Fibroblast of lung (primary cell): ENCODE data around the gene REC8. TPM values are rescaled to one million over a fixed set of nuclear protein-coding genes. Genes with fewer than 3 reads are reported as not detected.

Source experiments
- DNase-seq, 2 donors: peaks; one replicate each; pipeline versions ENCODE4 v3.0.0 to v3.0.0-alpha.2; 2010; ENCODE audit warnings: low read depth in 2 of 2
- H2AFZ ChIP-seq: 2 replicates; pipeline ENCODE4 v1.5.1; 2012; ENCODE audit warnings: low read length, control low read depth, inconsistent platforms
- H3K27ac ChIP-seq: 2 replicates; pipeline ENCODE4 v1.5.1; 2011; ENCODE audit warnings: low read length, control low read depth; ENCODE audit not compliant: insufficient read depth
- H3K27me3 ChIP-seq: 2 replicates; pipeline ENCODE4 v1.5.1; 2011; ENCODE audit warnings: mild to moderate bottlenecking, low read length; ENCODE audit not compliant: control insufficient read depth, insufficient read depth
- H3K36me3 ChIP-seq: 2 replicates; pipeline ENCODE4 v1.5.1; 2011; ENCODE audit warnings: low read length; ENCODE audit not compliant: control insufficient read depth, insufficient read depth
- H3K4me1 ChIP-seq: 2 replicates; pipeline ENCODE4 v1.5.1; 2011; ENCODE audit warnings: low read length; ENCODE audit not compliant: control insufficient read depth, insufficient read depth; ENCODE audit errors: extremely low read depth
- H3K4me2 ChIP-seq: 2 replicates; pipeline ENCODE4 v1.5.1; 2011; ENCODE audit warnings: low read length, control low read depth; ENCODE audit not compliant: insufficient read depth; ENCODE audit errors: extremely low read depth
- H3K4me3 ChIP-seq, 4 experiments: fragments of 200-600 bp in 1 of 4; sonication (generic) in 1 of 4; replicated peaks in 1 of 4; 2 replicates each; pipeline ENCODE4 v1.5.1; 2011 to 2016; ENCODE audit warnings: low read length in 4 of 4, low read depth in 3 of 4, mild to moderate bottlenecking in 3 of 4, control low read depth in 2 of 4, inconsistent platforms in 1 of 4, mixed read lengths in 1 of 4; ENCODE audit not compliant: insufficient read depth in 1 of 4; ENCODE audit errors: control extremely low read depth in 1 of 4
- H3K79me2 ChIP-seq: 2 replicates; pipeline ENCODE4 v1.5.1; 2012; ENCODE audit warnings: mild to moderate bottlenecking, low read length, inconsistent platforms; ENCODE audit not compliant: control insufficient read depth, insufficient read depth
- H3K9ac ChIP-seq: 2 replicates; pipeline ENCODE4 v1.5.1; 2011; ENCODE audit warnings: mild to moderate bottlenecking, low read length, control low read depth; ENCODE audit not compliant: insufficient read depth
- H3K9me3 ChIP-seq: 2 replicates; pipeline ENCODE4 v1.5.1; 2012; ENCODE audit warnings: low read depth, low read length; ENCODE audit not compliant: control insufficient read depth, insufficient read depth
- H4K20me1 ChIP-seq: 2 replicates; pipeline ENCODE4 v1.5.1; 2011; ENCODE audit warnings: low read length; ENCODE audit not compliant: control insufficient read depth, insufficient read depth; ENCODE audit errors: extremely low read depth
- CTCF ChIP-seq, 2 donors: IDR thresholded peaks in 1 of 2; conservative IDR thresholded peaks in 1 of 2; 1 replicate in 1 of 2; 2 replicates in 1 of 2; pipeline ENCODE4 v1.5.1; 2011 to 2012; ENCODE audit warnings: low read length in 2 of 2, control low read depth in 1 of 2, inconsistent platforms in 1 of 2, low read depth in 1 of 2, mild to moderate bottlenecking in 1 of 2
- EZH2 ChIP-seq: IDR thresholded peaks from 2 replicates; pipeline ENCODE4 v1.5.1; 2012; ENCODE audit warnings: low read length, control low read depth, mild to moderate bottlenecking; ENCODE audit errors: missing control alignments
- polyA plus RNA-seq, 2 donors: library from polyadenylated mRNA; depleted of rRNA in 1 of 2; stranded (reverse) in 1 of 2; unstranded in 1 of 2; fragments of >200 nt; gene quantifications; 2 replicates each; pipeline ENCODE4 v1.2.1, GENCODE V29; 2011 to 2012; ENCODE audit warnings: missing spikeins in 1 of 2
- total RNA-seq: library from RNA; depleted of rRNA; stranded (reverse); fragments of >200 nt; gene quantifications from 2 replicates; pipeline ENCODE4 v1.2.1, GENCODE V29; 2014

REC8 gene
- total and polyA plus RNA-seq, 2 donors (not counting 1 experiment from before 2014, with no cell fraction given): 1.8 to 2.2 TPM

- H4K20me1 ChIP-seq: no peaks in the 10 kb centered on the region
- peaks cover 8% of the 10 kb centered on the region for H3K4me1 ChIP-seq
- peak within 1 kb of the TSS; percentile 87 for H3K4me2 ChIP-seq
- peak within 1 kb of the TSS; percentile 76 for H3K9ac ChIP-seq
- peaks cover 23% of the 10 kb centered on the region for H3K36me3 ChIP-seq
- TF ChIP-seq EZH2: no peak
- no peak for TF ChIP-seq CTCF (conservative IDR thresholded peaks at IDR 0.05 in 1 of 2, IDR thresholded peaks at IDR 0.05 in 1 of 2; ENCODE audit: low read depth in 1 of 2, low read length in 2 of 2)
- H3K27ac ChIP-seq: peak within 1 kb of the TSS; percentile 79
- peak within 1 kb of the TSS; percentile 76 for H2AFZ ChIP-seq
- peak within 1 kb of the TSS; percentile 87 to 98 (median 94) for H3K4me3 ChIP-seq
- no peaks in the 10 kb centered on the region for H3K27me3 ChIP-seq
- DNase-seq: peak; percentile 98 to 99
- H3K9me3 ChIP-seq: no peaks in the 10 kb centered on the region
- H3K79me2 ChIP-seq: peaks cover 32% of the 10 kb centered on the region
These were observed 24.7 kb upstream of the REC8 start, which contains the start of gene RNF31 for GRCh38 chr14:24146978-24147760. TSS of gene RNF31 (plus strand) at chr14:24147498. CDS start at chr14:24147699, 201 bp downstream.

GRCh38 chr14:24147761-24148428 lies 24.0 kb upstream of the REC8 start:
- DNase-seq: no peak
- Histone ChIP-seq H4K20me1 (no peaks in the 10 kb centered on the region), H3K79me2 (peaks cover 32% of the 10 kb centered on the region), H3K27me3 (no peaks in the 10 kb centered on the region), H3K4me2 (peak overlapping the region; percentile 87), H3K9me3 (no peaks in the 10 kb centered on the region), H3K9ac (peak overlapping the region; percentile 76), H3K27ac (peak overlapping the region; percentile 70), H3K4me3 (peak overlapping the region; percentile 86 to 98 (median 88)), H3K4me1 (peaks cover 8% of the 10 kb centered on the region), H3K36me3 (peaks cover 23% of the 10 kb centered on the region), H2AFZ (peak overlapping the region; percentile 48)
- TF ChIP-seq CTCF (conservative IDR thresholded peaks at IDR 0.05 in 1 of 2, IDR thresholded peaks at IDR 0.05 in 1 of 2; ENCODE audit: low read depth in 1 of 2, low read length in 2 of 2) (no peak), EZH2 (no peak)

- DNase-seq: no peak
- Histone ChIP-seq H3K79me2 (peaks cover 30% of the 10 kb centered on the region), H3K4me2 (no peak overlapping the region), H3K27ac (no peak overlapping the region), H4K20me1 (no peaks in the 10 kb centered on the region), H3K36me3 (peaks cover 20% of the 10 kb centered on the region), H3K9me3 (no peaks in the 10 kb centered on the region), H3K27me3 (no peaks in the 10 kb centered on the region), H3K4me1 (peaks cover 5% of the 10 kb centered on the region), H3K9ac (no peak overlapping the region), H2AFZ (no peak overlapping the region), H3K4me3 (no peak overlapping the region)
- TF ChIP-seq EZH2 (no peak), CTCF (conservative IDR thresholded peaks at IDR 0.05 in 1 of 2, IDR thresholded peaks at IDR 0.05 in 1 of 2; ENCODE audit: low read depth in 1 of 2, low read length in 2 of 2) (no peak)
These were observed 22.4 kb upstream of the REC8 start for GRCh38 chr14:24149302-24149969.
